K562 (cell line): ENCODE measurements around the gene LSR. TPM values are rescaled to one million over a fixed set of nuclear protein-coding genes. Genes with fewer than 3 reads are reported as not detected.

Experiments used
- ATAC-seq: fragments of 200-7000 bp; cut with Tn5 transposase; 3 replicates; pipeline ENCODE4 v1.9.1; 2020; ENCODE audit warnings: moderate library complexity
- BruUV-seq: library from RNA; stranded (reverse); fragments of 400-500 nt; replicated peaks from 2 replicates; lab custom pipeline; 2021; lab: Mats Ljungman, UMichigan
- CTCF ChIA-PET: fragments of 300-600 bp; formaldehyde crosslinking; extraction: SDS; loops from one replicate; lab custom pipeline; 2021; ENCODE audit warnings: low intra/inter-chr PET ratio; lab: Yijun Ruan, JAX
- POLR2A ChIA-PET: fragments of 300-600, 350-650 bp; sonication (Branson Sonifier 250); formaldehyde crosslinking; extraction: SDS; loops from one replicate; lab custom pipeline; 2021; ENCODE audit warnings: antibody characterized with exemption, inconsistent platforms; lab: Yijun Ruan, JAX
- DNase-seq, 4 experiments: peaks; one replicate each; pipeline versions ENCODE4 v3.0.0 to v3.0.0-alpha.2; 2011 to 2018; ENCODE audit warnings: low spot score in 3 of 4, mixed read lengths in 3 of 4; ENCODE audit errors: extremely low read depth in 1 of 4
- FAIRE-seq: peaks from 2 replicates; lab custom pipeline; 2011; peaks lifted over from hg19 to GRCh38; lab: Jason Lieb, UNC
- H2AFZ ChIP-seq: 2 replicates; pipeline ENCODE4 v1.6.0; 2011; ENCODE audit warnings: low read depth, low read length, control low read depth, inconsistent platforms
- H3K27ac ChIP-seq: fragments of 200-600 bp; 3 replicates; pipeline ENCODE4 v1.8.0; 2011; ENCODE audit warnings: low read depth, mild to moderate bottlenecking, control low read depth, inconsistent platforms, low read length, moderate library complexity, mixed read lengths; ENCODE audit errors: extremely low read depth
- H3K27me3 ChIP-seq, 2 experiments: fragments of 300-600 bp in 1 of 2; 2 replicates in 1 of 2; 3 replicates in 1 of 2; pipeline versions ENCODE4 v1.6.0 to v1.8.0; 2011; ENCODE audit warnings: inconsistent platforms in 2 of 2, low read length in 2 of 2, mild to moderate bottlenecking in 1 of 2, mixed read lengths in 1 of 2, moderate library complexity in 1 of 2; ENCODE audit not compliant: control insufficient read depth in 2 of 2, insufficient read depth in 2 of 2
- H3K36me3 ChIP-seq: fragments of 300-600 bp; 3 replicates; pipeline ENCODE4 v1.8.0; 2011; ENCODE audit warnings: mild to moderate bottlenecking, low read length, inconsistent platforms; ENCODE audit not compliant: control insufficient read depth, insufficient read depth
- H3K4me1 ChIP-seq, 2 experiments: fragments of 200-600 bp in 1 of 2; replicated peaks in 1 of 2; 2 replicates in 1 of 2; 3 replicates in 1 of 2; pipeline versions ENCODE4 v1.5.1 to v1.8.0; 2011; ENCODE audit warnings: inconsistent platforms in 2 of 2, low read length in 2 of 2, mild to moderate bottlenecking in 1 of 2, mixed read lengths in 1 of 2, moderate library complexity in 1 of 2; ENCODE audit not compliant: control insufficient read depth in 2 of 2, insufficient read depth in 2 of 2
- H3K4me2 ChIP-seq: 2 replicates; pipeline ENCODE4 v1.6.1; 2011; ENCODE audit warnings: low read length, control low read depth, inconsistent platforms, mixed read lengths; ENCODE audit not compliant: insufficient read depth
- H3K4me3 ChIP-seq: fragments of 200-600 bp; sonication (generic), shearing (Covaris generic); 2 replicates; pipeline ENCODE4 v1.5.1; 2016; ENCODE audit warnings: control low read depth, inconsistent platforms
- H3K79me2 ChIP-seq: fragments of 200-600 bp; 3 replicates; pipeline ENCODE4 v1.8.0; 2011; ENCODE audit warnings: low read length, inconsistent platforms; ENCODE audit not compliant: control insufficient read depth, insufficient read depth
- H3K9ac ChIP-seq, 2 experiments: 2 replicates each; pipeline versions ENCODE4 v1.6.0 to v1.6.1; 2011; ENCODE audit warnings: low read depth in 2 of 2, low read length in 2 of 2, control low read depth in 1 of 2, inconsistent platforms in 1 of 2, mild to moderate bottlenecking in 1 of 2, mixed read lengths in 1 of 2; ENCODE audit not compliant: insufficient read depth in 1 of 2
- H3K9me1 ChIP-seq: one replicate; pipeline ENCODE4 v1.6.0; 2011; ENCODE audit warnings: inconsistent platforms, mild to moderate bottlenecking, low read length, moderate library complexity; ENCODE audit not compliant: control insufficient read depth, insufficient read depth
- H3K9me3 ChIP-seq: replicated peaks from 2 replicates; pipeline ENCODE4 v1.5.1; 2011; ENCODE audit warnings: low read depth, low read length, inconsistent platforms; ENCODE audit not compliant: control insufficient read depth, insufficient read depth
- H4K20me1 ChIP-seq: replicated peaks from 2 replicates; pipeline ENCODE4 v1.6.1; 2011; ENCODE audit warnings: low read length, inconsistent platforms, mixed read lengths; ENCODE audit not compliant: control insufficient read depth, insufficient read depth
- ETS2 ChIP-seq: IDR thresholded peaks from 2 replicates; pipeline ENCODE4 v1.6.1; 2016; ENCODE audit warnings: borderline replicate concordance, missing genetic modification characterization, mild to moderate bottlenecking, moderate library complexity, missing compliant biosample characterization; ENCODE audit not compliant: poor library complexity, severe bottlenecking
- MAFG ChIP-seq: fragments of 450-650 bp; conservative IDR thresholded peaks from 2 replicates; pipeline ENCODE4 v1.6.1; 2016; ENCODE audit warnings: missing genetic modification characterization, missing compliant biosample characterization
- ZFP1 ChIP-seq: fragments of 450-650 bp; formaldehyde crosslinking; IDR thresholded peaks from 2 replicates; pipeline ENCODE4 v1.4.0; 2020; ENCODE audit warnings: mild to moderate bottlenecking, mixed read lengths
- ZNF586 ChIP-seq: fragments of 450-650 bp; formaldehyde crosslinking; conservative IDR thresholded peaks from 2 replicates; pipeline ENCODE4 v1.4.0; 2020; ENCODE audit warnings: mild to moderate bottlenecking, moderate library complexity
- ZNF77 ChIP-seq: fragments of 250-450 bp; sonication (Bioruptor Pico); IDR thresholded peaks from 2 replicates; pipeline ENCODE4 v1.5.0; 2020
- WGBS: fragments of 100-300 bp; shearing (Covaris generic); methylation state at CpG from one replicate; pipeline ENCODE4 v1.1.6; 2016; ENCODE audit warnings: low coverage, mixed read lengths; ENCODE audit not compliant: insufficient coverage; ENCODE audit errors: missing lambda C conversion rate; 5-methylcytosine and 5-hydroxymethylcytosine counted together
- in situ Hi-C: fragments of 300-500 bp; cut with MboI; formaldehyde crosslinking; loops from 4 replicates; pipeline ENCODE4 v1.15.0; 2018; ENCODE audit warnings: inconsistent platforms, mixed read lengths
- intact Hi-C: fragments of 100-400 bp; cut with micrococcal nuclease; formaldehyde crosslinking; loops from 2 replicates; pipeline ENCODE4 v1.14.2; 2022
- polyA plus RNA-seq, 8 experiments: library from polyadenylated mRNA; depleted of rRNA in 4 of 8; stranded (reverse) in 5 of 8; unstranded in 3 of 8; fragments of >200 nt; fragmentation: Nextera tagmentation in 2 of 8; fragmentation: Illumina TruSeq in 1 of 8; extraction: Ambion mirVana in 2 of 8; extraction: Trizol in 1 of 8; gene quantifications; 2 replicates each; pipeline versions ENCODE4 v1.2.1 to v1.2.3, GENCODE V29; 2011 to 2014; ENCODE audit warnings: inconsistent platforms in 1 of 8, missing spikeins in 1 of 8
- total RNA-seq, 7 experiments: library from RNA; depleted of rRNA in 6 of 7; stranded (reverse); fragments of >200 nt in 6 of 7; fragmentation: Illumina TruSeq in 2 of 7; extraction: Trizol in 2 of 7; gene quantifications; 2 replicates each; pipeline versions ENCODE4 v1.2.1 to v1.2.3, GENCODE V29; 2011 to 2021; ENCODE audit warnings: low replicate concordance in 1 of 7
- TF ChIP-seq, protein P1 (sequence below): fragments of 450-650 bp; IDR thresholded peaks from 2 replicates; pipeline ENCODE4 v1.6.1; 2016; ENCODE audit warnings: missing biosample characterization, missing genetic modification characterization

Gene LSR
- total and polyA plus RNA-seq, 9 of the 15 experiments (the other 6 are each of a cell fraction or from before 2014, with no cell fraction given): 0.44 to 87.9 (median 28.0) TPM

- TF ChIP-seq MAFG (tag): no peak
Measured at GRCh38 chr19:35223084-35223790, 25.6 kb upstream of the LSR start (continued).

GRCh38 chr19:35223862-35224505, 24.8 kb upstream of the LSR start:
- Histone ChIP-seq H3K27me3 (no peaks in the 10 kb centered on the region), H3K27ac (no peak overlapping the region), H3K4me2 (no peak overlapping the region), H3K9ac (no peak overlapping the region), H4K20me1 (no peaks in the 10 kb centered on the region), H2AFZ (no peak overlapping the region), H3K9me3 (peaks cover 24% of the 10 kb centered on the region), H3K4me3 (no peak overlapping the region), H3K79me2 (no peaks in the 10 kb centered on the region), H3K36me3 (no peaks in the 10 kb centered on the region), H3K9me1 (no peaks in the 10 kb centered on the region), H3K4me1 (peaks cover 29 to 32% of the 10 kb centered on the region in 2 experiments)
- TF ChIP-seq MAFG (tag) (no peak), ETS2 (no peak), ZFP1 (CRISPR knock-in tag) (no peak), ZNF77 (CRISPR knock-in tag) (no peak), ZNF586 (CRISPR knock-in tag) (no peak)
- TF ChIP-seq, protein P1, sequence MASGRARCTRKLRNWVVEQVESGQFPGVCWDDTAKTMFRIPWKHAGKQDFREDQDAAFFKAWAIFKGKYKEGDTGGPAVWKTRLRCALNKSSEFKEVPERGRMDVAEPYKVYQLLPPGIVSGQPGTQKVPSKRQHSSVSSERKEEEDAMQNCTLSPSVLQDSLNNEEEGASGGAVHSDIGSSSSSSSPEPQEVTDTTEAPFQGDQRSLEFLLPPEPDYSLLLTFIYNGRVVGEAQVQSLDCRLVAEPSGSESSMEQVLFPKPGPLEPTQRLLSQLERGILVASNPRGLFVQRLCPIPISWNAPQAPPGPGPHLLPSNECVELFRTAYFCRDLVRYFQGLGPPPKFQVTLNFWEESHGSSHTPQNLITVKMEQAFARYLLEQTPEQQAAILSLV (tag): no peak
- CTCF ChIA-PET: no interaction called here
- ATAC-seq: no peak
- no peak for FAIRE-seq
- no peak for DNase-seq
- POLR2A ChIA-PET: interaction anchor here (1.2 kb wide), 1 partner anchor 19 kb away, joined by 5 read pairs; no protein-coding TSS in a partner anchor
- WGBS: 89% methylated on average over 4 of the region's 4 CpGs
- BruUV-seq: no TSS peak
- intact Hi-C loops (no loop called here), in situ Hi-C loops (no loop called here)
